Transverse colon (tissue), 4 donors: Measurements from ENCODE around the gene CCDC159. TPM values are rescaled to one million over a fixed set of nuclear protein-coding genes. Genes with fewer than 3 reads are reported as not detected.

ENCODE experiments used
- DNase-seq: peaks from one replicate; pipeline ENCODE4 v3.0.0-alpha.2; 2019
- H3K27ac ChIP-seq, 4 donors: fragments of 200-600 bp; sonication (generic); 2 replicates each; pipeline ENCODE4 v1.5.1; 2016 to 2018; ENCODE audit warnings: inconsistent platforms in 4 of 4
- H3K27me3 ChIP-seq: fragments of 200-600 bp; sonication (generic); 2 replicates; pipeline ENCODE4 v1.5.1; 2017; ENCODE audit warnings: inconsistent platforms
- H3K36me3 ChIP-seq, 4 donors: fragments of 200-600 bp; sonication (generic); 2 replicates each; pipeline ENCODE4 v1.5.1; 2017 to 2019; ENCODE audit warnings: inconsistent platforms in 4 of 4
- H3K4me1 ChIP-seq, 4 donors: fragments of 200-600 bp; sonication (generic); 2 replicates each; pipeline ENCODE4 v1.5.1; 2017 to 2020; ENCODE audit warnings: inconsistent platforms in 4 of 4
- H3K4me3 ChIP-seq, 4 donors: fragments of 200-600 bp; sonication (generic); 1 replicate in 1 of 4; 2 replicates in 3 of 4; pipeline versions ENCODE4 v1.5.1 to v1.6.1; 2017 to 2019; ENCODE audit warnings: inconsistent platforms in 4 of 4
- H3K9me3 ChIP-seq, 2 donors: fragments of 200-600 bp; sonication (generic); 2 replicates each; pipeline ENCODE4 v1.5.1; 2017 to 2019; ENCODE audit warnings: inconsistent platforms in 2 of 2
- EP300 ChIP-seq: sonication (generic); formaldehyde crosslinking; IDR thresholded peaks from one replicate; pipeline ENCODE4 v1.6.1; 2017; ENCODE audit warnings: antibody characterized with exemption, low read depth
- POLR2A ChIP-seq: fragments of 450-650 bp; IDR thresholded peaks from one replicate; pipeline ENCODE4 v1.6.1; 2016; ENCODE audit warnings: antibody characterized with exemption, mild to moderate bottlenecking, moderate library complexity
- POLR2AphosphoS5 ChIP-seq, 3 donors: sonication (generic); formaldehyde crosslinking; IDR thresholded peaks; one replicate each; pipeline ENCODE4 v1.6.1; 2016; ENCODE audit warnings: antibody characterized with exemption in 3 of 3
- WGBS, 2 donors: methylation state at CpG; one replicate each; pipeline ENCODE4 v1.1.5; 2018; ENCODE audit warnings: low coverage in 1 of 2; 5-methylcytosine and 5-hydroxymethylcytosine counted together
- in situ Hi-C, 4 donors: fragments of 200-750 bp; cut with MboI; loops; one replicate each; pipeline versions ENCODE4 v1.15.0 to v1.15.1; 2017; ENCODE audit warnings: low sequenced_read_pairs in 3 of 4, low pct_ligation_motif_present in 1 of 4, low pct_unique_long_range_greater_than_20kb in 1 of 4
- intact Hi-C: fragments of 100-400 bp; cut with DNase I; formaldehyde crosslinking; loops from one replicate; pipeline ENCODE4 v1.15.1; 2023; ENCODE audit warnings: low total_unique reads
- total RNA-seq, 4 donors: library from RNA; depleted of rRNA; stranded (reverse); fragments of >200 nt; gene quantifications; one replicate each; pipeline ENCODE4 v1.1.0, GENCODE V29; 2016
- TF ChIP-seq, protein P1 (sequence below), 5 experiments: fragments of 200-600 bp in 3 of 5; fragments of 450-650 bp in 2 of 5; sonication (generic) in 3 of 5; IDR thresholded peaks; 1 replicate in 2 of 5; 2 replicates in 3 of 5; pipeline ENCODE4 v1.5.1; 2016 to 2017; ENCODE audit warnings: antibody characterized with exemption in 5 of 5, inconsistent platforms in 3 of 5, mild to moderate bottlenecking in 2 of 5, moderate library complexity in 1 of 5

The CCDC159 gene
- total RNA-seq, 4 donors from 2014 or later, result 13.8 to 1,153 (median 26.1) TPM

DNA sequence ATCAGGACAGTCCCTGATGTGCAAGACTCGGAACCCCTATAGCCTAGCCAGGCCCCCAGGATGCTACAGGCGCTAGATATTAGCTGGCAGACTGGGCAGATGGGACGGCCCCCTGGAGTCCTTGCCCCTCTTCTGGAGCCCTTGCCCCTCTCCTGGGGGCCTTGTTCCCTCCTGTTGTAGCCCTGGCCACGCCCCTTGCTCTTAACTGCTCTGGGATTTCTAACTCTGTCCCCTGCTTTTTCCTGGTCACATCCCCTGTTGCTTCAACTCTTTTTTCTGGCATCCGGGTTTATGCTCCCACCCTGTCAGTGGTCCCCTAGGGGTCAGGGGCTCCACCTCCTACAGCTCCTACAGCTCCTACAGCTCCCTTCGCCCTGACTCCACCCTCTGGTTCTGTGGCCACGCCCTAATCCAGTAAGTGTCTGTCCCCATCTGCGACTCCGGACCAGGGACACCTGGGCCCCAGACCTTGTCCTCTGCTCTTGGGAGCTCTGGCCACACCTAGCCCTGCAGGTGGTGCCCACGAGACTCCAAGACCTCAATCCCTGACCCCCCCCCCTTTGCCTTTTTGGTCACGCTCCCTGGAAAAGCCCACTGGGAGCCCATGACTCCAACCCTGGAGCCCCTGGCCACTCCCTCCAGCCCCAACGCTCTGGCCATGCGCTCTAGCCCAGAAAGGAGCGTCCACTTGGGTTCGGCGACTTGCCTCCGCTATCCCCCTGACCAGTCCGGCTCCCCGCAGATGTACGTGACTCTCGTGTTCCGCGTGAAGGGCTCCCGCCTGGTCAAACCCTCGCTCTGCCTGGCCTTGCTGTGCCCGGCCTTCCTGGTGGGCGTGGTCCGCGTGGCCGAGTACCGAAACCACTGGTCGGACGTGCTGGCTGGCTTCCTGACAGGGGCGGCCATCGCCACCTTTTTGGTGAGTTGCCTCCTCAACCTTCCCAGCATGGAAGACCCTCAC lies 15.7 kb downstream of the CCDC159 start:
- Histone ChIP-seq H3K27me3 (no peaks in the 10 kb centered on the region), H3K9me3 (no peaks in the 10 kb centered on the region), H3K4me1 (peaks cover 0 to 9% (median 2%) of the 10 kb centered on the region in 4 donors), H3K4me3 (no peak overlapping the region), H3K27ac (peak overlapping the region in 1 of 4 donors; percentile 27), H3K36me3 (peaks cover 0 to 5% (median 0%) of the 10 kb centered on the region in 4 donors)
- TF ChIP-seq, protein P1, sequence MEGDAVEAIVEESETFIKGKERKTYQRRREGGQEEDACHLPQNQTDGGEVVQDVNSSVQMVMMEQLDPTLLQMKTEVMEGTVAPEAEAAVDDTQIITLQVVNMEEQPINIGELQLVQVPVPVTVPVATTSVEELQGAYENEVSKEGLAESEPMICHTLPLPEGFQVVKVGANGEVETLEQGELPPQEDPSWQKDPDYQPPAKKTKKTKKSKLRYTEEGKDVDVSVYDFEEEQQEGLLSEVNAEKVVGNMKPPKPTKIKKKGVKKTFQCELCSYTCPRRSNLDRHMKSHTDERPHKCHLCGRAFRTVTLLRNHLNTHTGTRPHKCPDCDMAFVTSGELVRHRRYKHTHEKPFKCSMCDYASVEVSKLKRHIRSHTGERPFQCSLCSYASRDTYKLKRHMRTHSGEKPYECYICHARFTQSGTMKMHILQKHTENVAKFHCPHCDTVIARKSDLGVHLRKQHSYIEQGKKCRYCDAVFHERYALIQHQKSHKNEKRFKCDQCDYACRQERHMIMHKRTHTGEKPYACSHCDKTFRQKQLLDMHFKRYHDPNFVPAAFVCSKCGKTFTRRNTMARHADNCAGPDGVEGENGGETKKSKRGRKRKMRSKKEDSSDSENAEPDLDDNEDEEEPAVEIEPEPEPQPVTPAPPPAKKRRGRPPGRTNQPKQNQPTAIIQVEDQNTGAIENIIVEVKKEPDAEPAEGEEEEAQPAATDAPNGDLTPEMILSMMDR (IDR thresholded peaks at IDR 0.05), result no peak
- TF ChIP-seq POLR2A, result no peak
- TF ChIP-seq EP300, result no peak
- TF ChIP-seq POLR2AphosphoS5 (IDR thresholded peaks at IDR 0.05), result no peak
- 57 to 80% methylated on average over 12 to 35 of the region's 35 CpGs for WGBS, 2 donors
- intact Hi-C loops (no loop called here), in situ Hi-C loops (no loop called here)
- no peak for DNase-seq

DNA sequence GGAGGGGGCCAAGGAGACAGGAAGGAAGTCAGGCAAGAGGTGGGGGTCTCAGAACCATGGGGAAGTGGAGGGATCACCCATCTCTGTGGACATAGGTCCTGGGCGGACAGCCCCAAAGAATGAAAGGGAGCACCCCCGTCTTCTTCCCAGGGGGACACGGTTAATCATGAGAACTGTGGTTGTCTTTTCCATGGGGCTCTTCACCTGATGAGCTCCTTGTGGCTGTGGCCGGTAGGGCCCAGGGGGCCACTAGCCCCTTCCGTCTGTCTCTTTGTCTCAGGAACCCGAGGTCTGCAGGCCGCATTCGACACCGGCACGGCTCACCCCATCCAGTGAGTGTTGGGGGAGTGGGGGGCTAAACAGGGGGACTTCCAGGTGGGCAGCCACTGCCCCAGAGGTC lies 17.6 kb downstream of the CCDC159 start:
- Histone ChIP-seq H3K27ac (no peak overlapping the region), H3K9me3 (no peaks in the 10 kb centered on the region), H3K4me1 (peaks cover 0 to 9% (median 2%) of the 10 kb centered on the region in 4 donors), H3K36me3 (peaks cover 0 to 5% (median 0%) of the 10 kb centered on the region in 4 donors), H3K4me3 (no peak overlapping the region), H3K27me3 (no peaks in the 10 kb centered on the region)
- WGBS, 2 donors, result 87% methylated on average over 10 of the region's 10 CpGs; no CpG with 5 or more reads in 1 of the 2 donors
- in situ Hi-C loops, result no loop called here
- no peak for TF ChIP-seq POLR2AphosphoS5 (IDR thresholded peaks at IDR 0.05)
- TF ChIP-seq, protein P1 (IDR thresholded peaks at IDR 0.05), result no peak
- TF ChIP-seq POLR2A, result no peak
- no peak for TF ChIP-seq EP300
- intact Hi-C loops, result no loop called here
- DNase-seq, result no peak

DNA sequence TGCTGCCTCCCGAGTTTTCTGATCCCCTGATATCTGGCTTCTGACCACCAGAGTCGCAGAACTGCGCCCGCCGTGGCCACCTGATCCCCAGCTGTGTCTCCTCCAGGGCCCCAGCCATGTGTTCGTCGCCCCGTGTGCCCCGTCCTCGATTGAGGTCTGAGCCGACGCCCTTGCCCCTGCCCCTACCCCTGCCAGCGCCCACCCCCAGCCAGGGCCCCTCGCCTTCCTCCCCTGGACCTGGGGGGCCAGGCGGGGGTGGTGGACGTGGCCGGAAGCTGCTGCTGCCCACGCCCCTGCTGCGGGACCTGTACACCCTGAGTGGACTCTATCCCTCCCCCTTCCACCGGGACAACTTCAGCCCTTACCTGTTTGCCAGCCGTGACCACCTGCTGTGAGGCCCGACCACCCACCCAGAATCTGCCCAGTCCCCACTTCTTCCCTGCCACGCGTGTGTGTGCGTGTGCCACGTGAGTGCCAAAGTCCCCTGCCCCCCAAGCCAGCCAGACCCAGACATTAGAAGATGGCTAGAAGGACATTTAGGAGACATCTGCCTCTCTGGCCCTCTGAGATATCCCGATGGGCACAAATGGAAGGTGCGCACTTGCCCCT lies 18.1 kb downstream of the CCDC159 start:
- Histone ChIP-seq H3K36me3 (peaks cover 0 to 5% (median 0%) of the 10 kb centered on the region in 4 donors), H3K9me3 (no peaks in the 10 kb centered on the region), H3K27ac (no peak overlapping the region), H3K27me3 (no peaks in the 10 kb centered on the region), H3K4me1 (peaks cover 0 to 9% (median 2%) of the 10 kb centered on the region in 4 donors), H3K4me3 (no peak overlapping the region)
- 96% methylated on average over 26 of the region's 28 CpGs; no CpG with 5 or more reads in 1 of the 2 donors for WGBS, 2 donors
- in situ Hi-C loops, result no loop called here
- intact Hi-C loops, result no loop called here
- no peak for DNase-seq
- TF ChIP-seq, protein P1 (IDR thresholded peaks at IDR 0.05), result no peak
- TF ChIP-seq POLR2AphosphoS5 (IDR thresholded peaks at IDR 0.05), result no peak
- TF ChIP-seq EP300, result no peak
- no peak for TF ChIP-seq POLR2A

DNA sequence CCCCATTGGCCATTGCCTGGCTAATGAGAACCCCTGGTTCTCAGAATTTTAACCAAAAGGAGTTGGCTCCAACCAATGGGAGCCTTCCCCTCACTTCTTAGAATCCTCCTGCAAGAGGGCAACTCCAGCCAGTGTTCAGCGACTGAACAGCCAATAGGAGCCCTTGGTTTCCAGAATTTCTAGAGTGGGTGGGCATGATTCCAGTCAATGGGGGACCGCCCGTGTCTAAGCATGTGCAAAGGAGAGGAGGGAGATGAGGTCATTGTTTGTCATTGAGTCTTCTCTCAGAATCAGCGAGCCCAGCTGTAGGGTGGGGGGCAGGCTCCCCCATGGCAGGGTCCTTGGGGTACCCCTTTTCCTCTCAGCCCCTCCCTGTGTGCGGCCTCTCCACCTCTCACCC lies 18.6 kb downstream of the CCDC159 start:
- in situ Hi-C loops (no loop called here), intact Hi-C loops (no loop called here)
- H3K27me3 ChIP-seq, result no peaks in the 10 kb centered on the region
- DNase-seq, result no peak
- peaks cover 0 to 9% (median 2%) of the 10 kb centered on the region in 4 donors for H3K4me1 ChIP-seq
- H3K36me3 ChIP-seq, result peaks cover 0 to 5% (median 0%) of the 10 kb centered on the region in 4 donors
- WGBS, 2 donors, result 79 to 100% methylated on average over 1 to 5 of the region's 5 CpGs
- no peak for TF ChIP-seq EP300
- TF ChIP-seq POLR2A, result no peak
- TF ChIP-seq POLR2AphosphoS5 (IDR thresholded peaks at IDR 0.05), result no peak
- TF ChIP-seq, protein P1 (IDR thresholded peaks at IDR 0.05), result no peak
- no peak overlapping the region for H3K4me3 ChIP-seq
- H3K27ac ChIP-seq, result no peak overlapping the region
- no peaks in the 10 kb centered on the region for H3K9me3 ChIP-seq
